ENCODE data around the gene RTP1. TPM values are rescaled to one million over a fixed set of nuclear protein-coding genes. Genes with fewer than 3 reads are reported as not detected.

The RTP1 gene
- total RNA-seq, 1 experiment from 2014 or later = not detected

Other genes with a start within 250 kb of the RTP1 start
- gene RPL39L, start 58.0 kb upstream of the RTP1 start, total RNA-seq (2014; rRNA removed; shearing (Covaris generic); ENCODE audit: low replicate concordance) = 145 and 309 TPM in 2 replicates
- gene MASP1, start 94.3 kb downstream of the RTP1 start, total RNA-seq (2014; rRNA removed; shearing (Covaris generic); ENCODE audit: low replicate concordance) = 96.8 and 119 TPM in 2 replicates
- 0.22 and 1.6 TPM in 2 replicates for gene RTP4, start 170.9 kb downstream of the RTP1 start, total RNA-seq (2014; rRNA removed; shearing (Covaris generic); ENCODE audit: low replicate concordance)